ENCODE measurements around the gene HM13.

DNA sequence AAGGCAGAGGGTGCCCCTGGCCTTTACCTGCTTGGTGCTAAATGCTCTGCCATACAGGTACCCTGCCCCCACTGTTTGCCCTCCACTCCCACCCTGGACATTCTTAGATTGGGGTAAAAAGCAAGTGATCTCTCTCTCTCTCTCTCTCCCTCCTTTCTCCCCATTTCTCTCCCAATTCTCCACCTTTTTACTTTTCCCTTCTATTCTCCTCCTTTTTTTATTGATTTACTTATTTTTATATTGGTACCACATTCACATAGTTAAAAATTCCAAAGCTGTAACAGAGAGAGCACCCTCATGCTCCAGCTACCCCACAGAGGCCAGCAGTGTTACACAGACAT, 53.1 kb downstream of the HM13 start:
- no peak for TF ChIP-seq CTCF (IDR thresholded peaks at IDR 0.05; ENCODE audit: low read depth, low read length)
- TF ChIP-seq POLR2A (IDR thresholded peaks at IDR 0.05; ENCODE audit: extremely low read depth, insufficient read length): no peak

Measured in NB4 (cell line).